ENCODE data around the gene NDUFA5. TPM values are rescaled to one million over a fixed set of nuclear protein-coding genes. Genes with fewer than 3 reads are reported as not detected.

NDUFA5 gene
- 57.9 and 75.6 TPM in 2 replicates for total RNA-seq (2014; rRNA removed; shearing (Covaris generic))

DNA sequence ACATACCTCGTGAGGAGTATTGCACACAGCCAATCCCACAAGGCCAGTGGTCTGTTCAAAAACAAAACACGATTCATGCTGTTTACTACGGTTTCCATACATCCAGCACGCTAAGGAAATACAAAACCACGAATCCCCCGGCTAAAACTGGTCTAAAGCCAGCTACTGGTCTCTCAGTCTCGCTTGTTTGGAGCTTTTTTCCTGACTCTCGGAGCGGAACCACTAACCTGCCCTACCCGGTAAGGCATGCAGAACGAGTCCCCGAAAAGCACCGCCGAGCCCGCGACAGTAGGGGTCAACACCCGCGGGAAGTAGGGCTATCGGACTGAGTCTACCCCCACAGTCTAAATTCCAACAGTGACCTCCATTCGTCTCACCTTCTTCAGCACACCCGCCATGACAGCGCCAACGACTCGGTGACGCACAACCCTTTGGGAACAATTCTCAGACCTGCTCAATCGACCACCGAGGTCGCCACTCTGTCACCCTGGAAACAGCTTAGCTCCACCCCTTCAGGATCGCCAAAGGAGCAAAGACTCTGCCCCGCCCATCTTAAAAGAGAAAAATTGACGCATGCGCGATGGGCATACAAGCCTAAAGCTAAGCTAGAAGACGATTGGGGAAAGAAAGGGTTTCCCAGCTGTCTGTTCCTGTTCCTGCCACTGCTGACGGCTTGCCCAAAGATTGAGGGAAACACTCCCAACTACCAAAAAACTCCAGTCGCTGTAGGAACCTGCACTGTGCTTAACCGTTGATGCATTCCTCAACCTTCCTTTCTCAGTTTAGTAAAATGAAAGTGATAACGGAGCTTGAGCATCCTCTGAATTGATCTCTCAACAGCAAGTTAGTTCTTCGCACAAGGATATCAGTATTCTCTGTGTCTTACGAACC, at the start of gene NDUFA5:
NDUFA5 (minus strand) TSS at position 421 of the 891 bp plus-strand sequence; CDS start at position 398, 23 bp downstream.
- H3K27me3 ChIP-seq (replicated peaks): no peaks in the 10 kb centered on the region
- H3K36me3 ChIP-seq: peaks cover 17% of the 10 kb centered on the region
- H3K27ac ChIP-seq: peak within 1 kb of the TSS; percentile 74
- H3K9me3 ChIP-seq (replicated peaks): no peaks in the 10 kb centered on the region
- peak; percentile 95 to 99 for DNase-seq (ENCODE audit: low read depth in 1 of 2, low spot score in 2 of 2)
- H3K4me1 ChIP-seq (replicated peaks): no peaks in the 10 kb centered on the region; the same call in 1 of the 2 replicates
- H3K4me3 ChIP-seq: peak within 1 kb of the TSS; percentile 70

DNA sequence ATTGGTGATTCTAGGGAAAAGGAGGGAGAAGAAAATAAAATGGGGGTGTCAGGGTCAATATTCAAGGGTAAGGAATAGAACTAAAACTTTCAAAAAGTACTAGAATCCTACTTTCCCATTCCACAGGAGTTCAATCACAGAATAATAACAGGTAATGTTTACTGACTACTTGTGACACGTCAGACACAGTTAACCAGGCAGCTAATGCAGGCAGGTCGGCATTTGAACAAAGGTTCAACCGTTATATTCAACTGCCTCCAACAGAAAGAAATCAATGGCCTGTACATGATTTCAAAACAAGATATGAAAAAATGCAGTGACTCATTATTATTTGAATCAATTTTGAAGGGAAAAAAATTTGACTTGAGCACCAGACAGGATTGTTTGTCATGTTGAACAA, 47.1 kb upstream of the NDUFA5 start:
- no peak overlapping the region for H3K27ac ChIP-seq
- H3K4me3 ChIP-seq: no peak overlapping the region
- H3K4me1 ChIP-seq (replicated peaks): no peaks in the 10 kb centered on the region

GRCh38 chr7:123602648-123603047, 45.0 kb upstream of the NDUFA5 start:
- Histone ChIP-seq H3K27ac (no peak overlapping the region), H3K4me1 (replicated peaks) (no peaks in the 10 kb centered on the region), H3K36me3 (no peaks in the 10 kb centered on the region), H3K9me3 (replicated peaks) (no peaks in the 10 kb centered on the region), H3K4me3 (no peak overlapping the region), H3K27me3 (replicated peaks) (no peaks in the 10 kb centered on the region)
- DNase-seq (ENCODE audit: low read depth in 1 of 2, low spot score in 2 of 2): no peak

More for the DNA sequence above, 47.1 kb upstream of the NDUFA5 start:
- H3K36me3 ChIP-seq: no peaks in the 10 kb centered on the region
- no peaks in the 10 kb centered on the region for H3K9me3 ChIP-seq (replicated peaks)
- H3K27me3 ChIP-seq (replicated peaks): no peaks in the 10 kb centered on the region
- no peak for DNase-seq (ENCODE audit: low read depth in 1 of 2, low spot score in 2 of 2)

- H3K36me3 ChIP-seq: no peaks in the 10 kb centered on the region
- no peaks in the 10 kb centered on the region for H3K9me3 ChIP-seq (replicated peaks)
- DNase-seq (ENCODE audit: low read depth in 1 of 2, low spot score in 2 of 2): no peak
- H3K27me3 ChIP-seq (replicated peaks): no peaks in the 10 kb centered on the region
- no peaks in the 10 kb centered on the region for H3K4me1 ChIP-seq (replicated peaks)
- no peak within 1 kb of the TSS for H3K27ac ChIP-seq
- H3K4me3 ChIP-seq: no peak within 1 kb of the TSS
Measured at GRCh38 chr7:123601530-123601929, 43.9 kb upstream of the NDUFA5 start, which contains the start of gene ASB15. Gene ASB15, plus strand, starts transcription at chr7:123601821. Its CDS starts 12,682 bp downstream, at chr7:123614503.

- Histone ChIP-seq H3K4me1 (replicated peaks) (no peaks in the 10 kb centered on the region), H3K4me3 (no peak overlapping the region), H3K27me3 (replicated peaks) (no peaks in the 10 kb centered on the region), H3K27ac (no peak overlapping the region), H3K9me3 (replicated peaks) (no peaks in the 10 kb centered on the region), H3K36me3 (no peaks in the 10 kb centered on the region)
- DNase-seq (ENCODE audit: low read depth in 1 of 2, low spot score in 2 of 2): no peak
Measured at GRCh38 chr7:123600876-123601275, 43.3 kb upstream of the NDUFA5 start.

- Histone ChIP-seq H3K27ac (no peak overlapping the region), H3K4me1 (replicated peaks) (no peaks in the 10 kb centered on the region), H3K9me3 (replicated peaks) (no peaks in the 10 kb centered on the region), H3K36me3 (no peaks in the 10 kb centered on the region), H3K4me3 (no peak overlapping the region), H3K27me3 (replicated peaks) (no peaks in the 10 kb centered on the region)
- no peak for DNase-seq (ENCODE audit: low read depth in 1 of 2, low spot score in 2 of 2)
Measured at GRCh38 chr7:123599766-123600165, 42.1 kb upstream of the NDUFA5 start.

- H3K9me3 ChIP-seq (replicated peaks): no peaks in the 10 kb centered on the region
- no peak overlapping the region for H3K4me3 ChIP-seq
- no peaks in the 10 kb centered on the region for H3K36me3 ChIP-seq
- no peak overlapping the region for H3K27ac ChIP-seq
- no peak for DNase-seq (ENCODE audit: low read depth in 1 of 2, low spot score in 2 of 2)
- no peaks in the 10 kb centered on the region for H3K27me3 ChIP-seq (replicated peaks)
- H3K4me1 ChIP-seq (replicated peaks): no peaks in the 10 kb centered on the region
Measured at GRCh38 chr7:123598657-123599056, 41.0 kb upstream of the NDUFA5 start.

GRCh38 chr7:123594813-123595241, 37.2 kb upstream of the NDUFA5 start:
- H3K27ac ChIP-seq: no peak overlapping the region

GRCh38 chr7:123588376-123588775, 30.8 kb upstream of the NDUFA5 start:
- Histone ChIP-seq H3K4me1 (replicated peaks) (no peaks in the 10 kb centered on the region), H3K9me3 (replicated peaks) (no peaks in the 10 kb centered on the region), H3K27me3 (replicated peaks) (peaks cover 11% of the 10 kb centered on the region; the same call in 1 of the 2 replicates), H3K4me3 (no peak overlapping the region), H3K27ac (no peak overlapping the region), H3K36me3 (no peaks in the 10 kb centered on the region)
- DNase-seq (ENCODE audit: low read depth in 1 of 2, low spot score in 2 of 2): no peak

More at GRCh38 chr7:123594813-123595241, 37.2 kb upstream of the NDUFA5 start:
- H3K27me3 ChIP-seq (replicated peaks): no peaks in the 10 kb centered on the region
- no peak overlapping the region for H3K4me3 ChIP-seq
- no peaks in the 10 kb centered on the region for H3K4me1 ChIP-seq (replicated peaks)
- H3K9me3 ChIP-seq (replicated peaks): no peaks in the 10 kb centered on the region
- DNase-seq (ENCODE audit: low read depth in 1 of 2, low spot score in 2 of 2): no peak
- H3K36me3 ChIP-seq: no peaks in the 10 kb centered on the region

DNA sequence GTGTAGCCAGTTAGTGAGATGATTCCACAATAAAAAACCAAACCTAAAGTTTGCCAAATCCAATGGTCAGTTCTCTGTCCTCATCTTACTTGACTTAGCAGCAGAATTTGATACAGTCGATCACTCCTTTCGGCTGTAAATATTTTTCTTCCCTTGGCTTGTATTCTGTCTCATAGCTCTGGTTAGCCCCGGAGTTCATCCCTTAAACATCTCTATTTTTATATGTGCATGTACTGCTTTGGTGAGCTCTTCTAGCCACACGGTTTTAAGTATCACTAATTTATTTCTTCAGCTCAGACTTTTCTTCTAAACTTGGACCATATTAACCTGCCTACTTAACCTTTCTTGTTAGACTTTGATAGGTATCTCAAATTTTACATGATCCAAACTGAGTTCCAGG, 26.2 kb upstream of the NDUFA5 start:
- Histone ChIP-seq H3K4me3 (no peak overlapping the region), H3K27me3 (replicated peaks) (peaks cover 13% of the 10 kb centered on the region; the same call in 1 of the 2 replicates), H3K27ac (no peak overlapping the region), H3K36me3 (no peaks in the 10 kb centered on the region), H3K9me3 (replicated peaks) (no peaks in the 10 kb centered on the region), H3K4me1 (replicated peaks) (no peaks in the 10 kb centered on the region)
- DNase-seq (ENCODE audit: low read depth in 1 of 2, low spot score in 2 of 2): no peak

DNA sequence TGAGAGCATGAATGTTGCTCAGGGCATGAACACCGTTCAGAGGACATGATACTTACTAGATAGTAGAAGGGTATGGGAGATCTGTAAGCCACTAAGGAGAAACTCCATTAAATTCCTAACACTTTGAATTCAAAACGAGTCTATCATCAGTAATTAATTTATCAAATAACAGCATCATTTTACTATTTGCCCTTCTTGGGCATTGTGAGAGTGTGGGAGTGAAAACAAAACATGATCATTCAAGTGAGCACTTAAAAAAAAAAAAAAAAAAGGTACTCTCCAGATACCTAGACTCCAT, 23.5 kb upstream of the NDUFA5 start:
- H3K36me3 ChIP-seq: no peaks in the 10 kb centered on the region
- H3K4me3 ChIP-seq: no peak overlapping the region
- no peaks in the 10 kb centered on the region for H3K4me1 ChIP-seq (replicated peaks)
- H3K9me3 ChIP-seq (replicated peaks): no peaks in the 10 kb centered on the region
- H3K27me3 ChIP-seq (replicated peaks): peaks cover 14% of the 10 kb centered on the region
- no peak overlapping the region for H3K27ac ChIP-seq
- DNase-seq (ENCODE audit: low read depth in 1 of 2, low spot score in 2 of 2): no peak

DNA sequence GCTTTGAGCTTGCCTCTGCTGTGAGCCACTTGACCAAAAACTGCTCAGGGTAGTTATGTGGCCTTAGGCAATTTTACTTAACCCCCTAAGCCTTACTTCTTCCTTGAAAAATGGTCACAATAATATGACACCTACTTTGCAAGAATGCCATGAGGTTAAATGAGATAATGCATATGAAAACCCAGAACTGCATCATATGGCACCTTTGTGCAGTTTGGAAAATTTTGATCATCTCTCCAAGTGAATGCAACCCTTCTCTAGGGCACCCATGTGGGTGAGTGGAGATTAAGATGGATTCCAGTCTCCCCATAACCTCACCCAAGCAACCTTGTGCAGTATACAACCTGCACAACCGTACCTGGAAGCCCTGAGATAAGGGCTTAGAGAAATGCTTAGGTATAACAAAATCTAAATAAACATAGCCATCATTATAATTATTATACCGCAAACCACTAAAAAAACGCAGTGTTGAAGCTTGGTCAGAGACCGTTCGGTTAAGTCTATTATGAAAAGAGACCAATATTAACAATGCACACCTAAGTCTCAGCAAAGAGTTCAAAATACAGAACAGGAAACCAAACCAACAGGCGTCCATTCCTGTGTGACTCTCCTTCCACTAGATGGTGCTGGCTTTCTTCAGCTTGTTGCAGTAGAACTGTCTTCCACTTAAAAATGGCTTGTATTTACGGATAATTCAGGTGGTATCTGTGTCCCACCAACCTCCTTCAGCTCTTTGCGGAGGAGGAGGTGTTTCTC, 23.0 kb upstream of the NDUFA5 start:
- H3K4me1 ChIP-seq (replicated peaks): no peaks in the 10 kb centered on the region
- H3K9me3 ChIP-seq (replicated peaks): no peaks in the 10 kb centered on the region
- H3K36me3 ChIP-seq: no peaks in the 10 kb centered on the region
- H3K27me3 ChIP-seq (replicated peaks): peaks cover 11% of the 10 kb centered on the region
- no peak overlapping the region for H3K27ac ChIP-seq
- H3K4me3 ChIP-seq: no peak overlapping the region
- DNase-seq (ENCODE audit: low read depth in 1 of 2, low spot score in 2 of 2): peak in 1 of 2 experiments; percentile 20

DNA sequence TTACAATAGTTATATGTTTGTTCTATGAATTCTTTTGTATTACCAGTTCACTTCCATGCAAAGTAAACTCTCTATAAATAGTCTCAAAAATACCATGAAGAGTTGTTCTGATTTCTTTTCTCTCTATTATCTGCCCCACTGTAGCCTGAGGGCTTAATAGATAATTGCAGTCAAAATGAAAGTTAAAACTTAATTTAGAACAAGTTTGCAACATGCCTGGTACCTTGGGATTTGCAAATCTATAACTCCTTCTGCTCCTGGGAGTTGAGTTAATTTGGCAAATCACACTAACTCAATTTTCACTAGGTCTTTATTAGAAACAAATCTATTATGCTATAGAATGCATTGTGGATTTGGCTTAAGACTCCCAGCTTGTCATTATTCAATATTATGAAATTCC, 21.8 kb upstream of the NDUFA5 start:
- Histone ChIP-seq H3K4me3 (no peak overlapping the region), H3K4me1 (replicated peaks) (no peaks in the 10 kb centered on the region), H3K27me3 (replicated peaks) (peaks cover 8% of the 10 kb centered on the region), H3K27ac (no peak overlapping the region), H3K36me3 (no peaks in the 10 kb centered on the region), H3K9me3 (replicated peaks) (no peaks in the 10 kb centered on the region)
- DNase-seq (ENCODE audit: low read depth in 1 of 2, low spot score in 2 of 2): no peak

- no peak overlapping the region for H3K27ac ChIP-seq
- no peak for DNase-seq (ENCODE audit: low read depth in 1 of 2, low spot score in 2 of 2)
- no peak overlapping the region for H3K4me3 ChIP-seq
- no peaks in the 10 kb centered on the region for H3K9me3 ChIP-seq (replicated peaks)
- H3K4me1 ChIP-seq (replicated peaks): no peaks in the 10 kb centered on the region
- no peaks in the 10 kb centered on the region for H3K36me3 ChIP-seq
- H3K27me3 ChIP-seq (replicated peaks): peaks cover 6% of the 10 kb centered on the region; the same call in 1 of the 2 replicates
Measured at GRCh38 chr7:123573896-123574467, 16.4 kb upstream of the NDUFA5 start.
